C4-2B (cell line): ENCODE results near the gene GHRH.

Source experiments
- ZFX ChIP-seq: fragments of 450-650 bp; IDR thresholded peaks from 2 replicates; pipeline ENCODE4 v1.6.1; 2017
- TF ChIP-seq, protein P1 (sequence below): fragments of 450-650 bp; conservative IDR thresholded peaks from 2 replicates; pipeline ENCODE4 v1.5.1; 2017; ENCODE audit warnings: mild to moderate bottlenecking

DNA sequence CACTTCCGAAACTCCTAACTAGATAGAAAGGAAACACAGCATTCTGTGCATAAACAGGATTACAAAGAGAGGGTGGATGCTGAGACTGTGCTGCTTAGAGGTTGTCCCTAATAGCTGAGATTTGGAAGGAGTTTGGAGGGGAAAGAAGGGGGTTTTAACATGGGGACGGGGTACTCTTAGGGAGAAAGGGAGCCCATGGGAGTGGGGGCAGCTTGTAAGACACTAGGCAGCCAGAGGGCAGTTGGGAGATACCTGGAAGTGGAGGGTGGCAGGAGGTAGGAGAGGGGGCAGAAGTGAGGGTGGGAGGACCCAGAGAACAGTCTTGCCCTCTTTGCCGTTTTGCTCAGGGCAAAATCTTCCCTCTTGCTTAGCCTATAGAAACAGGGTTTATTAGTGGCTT is 44.2 kb upstream of the GHRH start:
- TF ChIP-seq, protein P1, sequence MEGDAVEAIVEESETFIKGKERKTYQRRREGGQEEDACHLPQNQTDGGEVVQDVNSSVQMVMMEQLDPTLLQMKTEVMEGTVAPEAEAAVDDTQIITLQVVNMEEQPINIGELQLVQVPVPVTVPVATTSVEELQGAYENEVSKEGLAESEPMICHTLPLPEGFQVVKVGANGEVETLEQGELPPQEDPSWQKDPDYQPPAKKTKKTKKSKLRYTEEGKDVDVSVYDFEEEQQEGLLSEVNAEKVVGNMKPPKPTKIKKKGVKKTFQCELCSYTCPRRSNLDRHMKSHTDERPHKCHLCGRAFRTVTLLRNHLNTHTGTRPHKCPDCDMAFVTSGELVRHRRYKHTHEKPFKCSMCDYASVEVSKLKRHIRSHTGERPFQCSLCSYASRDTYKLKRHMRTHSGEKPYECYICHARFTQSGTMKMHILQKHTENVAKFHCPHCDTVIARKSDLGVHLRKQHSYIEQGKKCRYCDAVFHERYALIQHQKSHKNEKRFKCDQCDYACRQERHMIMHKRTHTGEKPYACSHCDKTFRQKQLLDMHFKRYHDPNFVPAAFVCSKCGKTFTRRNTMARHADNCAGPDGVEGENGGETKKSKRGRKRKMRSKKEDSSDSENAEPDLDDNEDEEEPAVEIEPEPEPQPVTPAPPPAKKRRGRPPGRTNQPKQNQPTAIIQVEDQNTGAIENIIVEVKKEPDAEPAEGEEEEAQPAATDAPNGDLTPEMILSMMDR: no peak
- TF ChIP-seq ZFX: no peak
